GM19463 (cell line): ENCODE results near the gene DDX42.
A peak's percentile ranks its signal among the peaks of the same experiment; 100 is the strongest.
"Not testable (repeated sequence)": the region's sequence is repeated elsewhere in the genome, so short reads cannot be mapped to it uniquely, and the experiment has no call there.

Experiments used
- ATAC-seq: cut with Tn5 transposase; IDR thresholded peaks from one replicate; pipeline ENCODE4 v1.9.1; 2021; ENCODE audit warnings: mild to moderate bottlenecking, moderate library complexity; ENCODE audit not compliant: unreplicated experiment

Gene DDX42

DNA sequence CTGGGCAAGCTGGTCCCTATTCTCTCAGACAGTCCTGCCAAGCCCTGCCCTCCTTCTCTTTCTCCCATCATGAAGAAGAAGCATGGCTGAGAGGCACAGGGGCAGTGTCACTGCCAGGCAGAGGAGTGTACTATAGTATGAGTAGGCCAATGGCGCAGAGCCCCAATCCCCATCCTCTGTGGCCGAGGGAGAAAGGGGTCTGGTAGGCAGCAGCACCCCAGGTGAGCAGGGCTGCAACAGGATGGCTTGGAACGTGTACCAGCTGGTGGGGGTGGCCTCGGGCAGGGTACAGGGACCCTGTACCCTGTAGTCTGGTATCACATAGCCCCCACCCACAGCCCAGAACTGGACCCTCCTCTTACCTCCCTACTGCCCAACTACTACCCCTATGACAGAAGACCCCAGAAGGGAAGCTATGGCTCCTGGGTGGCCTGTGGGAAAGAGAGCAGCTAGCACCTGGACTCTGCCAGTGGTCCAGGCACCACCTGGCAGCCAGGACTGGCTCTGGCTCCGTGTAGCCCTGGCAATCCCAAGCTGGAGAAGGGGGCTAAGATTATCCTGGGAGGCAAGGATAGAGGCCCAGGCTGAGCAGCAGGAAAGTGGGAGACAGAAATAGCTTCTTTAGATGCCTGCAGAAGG is 64.1 kb downstream of the DDX42 start:
- no peak for ATAC-seq

DNA sequence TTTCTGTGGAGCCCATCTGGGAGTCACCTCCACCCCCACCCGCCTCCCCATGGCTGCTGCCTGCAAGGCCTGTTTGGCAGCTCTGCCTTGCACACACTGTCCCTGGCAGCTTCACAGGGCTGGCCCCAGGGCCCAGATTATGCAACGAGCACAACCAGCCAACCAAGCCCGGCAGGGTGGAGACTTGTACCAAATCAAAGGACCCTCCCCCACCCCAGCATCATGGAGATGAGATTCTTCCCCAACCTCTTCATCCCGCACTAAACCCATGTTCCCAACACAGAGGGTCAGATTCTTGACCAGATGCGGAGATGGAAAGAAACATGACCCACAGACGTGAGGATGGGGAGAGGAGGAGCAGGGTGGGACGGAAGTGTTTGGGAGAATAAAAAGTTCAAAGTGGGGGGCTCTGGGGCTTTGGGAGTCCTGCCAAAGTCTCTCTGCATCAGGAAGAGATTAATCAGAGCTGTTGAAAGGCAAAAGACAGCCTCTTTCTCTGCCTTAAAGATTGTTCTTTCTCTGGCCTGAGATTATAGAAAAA is 64.7 kb downstream of the DDX42 start:
- no peak for ATAC-seq

DNA sequence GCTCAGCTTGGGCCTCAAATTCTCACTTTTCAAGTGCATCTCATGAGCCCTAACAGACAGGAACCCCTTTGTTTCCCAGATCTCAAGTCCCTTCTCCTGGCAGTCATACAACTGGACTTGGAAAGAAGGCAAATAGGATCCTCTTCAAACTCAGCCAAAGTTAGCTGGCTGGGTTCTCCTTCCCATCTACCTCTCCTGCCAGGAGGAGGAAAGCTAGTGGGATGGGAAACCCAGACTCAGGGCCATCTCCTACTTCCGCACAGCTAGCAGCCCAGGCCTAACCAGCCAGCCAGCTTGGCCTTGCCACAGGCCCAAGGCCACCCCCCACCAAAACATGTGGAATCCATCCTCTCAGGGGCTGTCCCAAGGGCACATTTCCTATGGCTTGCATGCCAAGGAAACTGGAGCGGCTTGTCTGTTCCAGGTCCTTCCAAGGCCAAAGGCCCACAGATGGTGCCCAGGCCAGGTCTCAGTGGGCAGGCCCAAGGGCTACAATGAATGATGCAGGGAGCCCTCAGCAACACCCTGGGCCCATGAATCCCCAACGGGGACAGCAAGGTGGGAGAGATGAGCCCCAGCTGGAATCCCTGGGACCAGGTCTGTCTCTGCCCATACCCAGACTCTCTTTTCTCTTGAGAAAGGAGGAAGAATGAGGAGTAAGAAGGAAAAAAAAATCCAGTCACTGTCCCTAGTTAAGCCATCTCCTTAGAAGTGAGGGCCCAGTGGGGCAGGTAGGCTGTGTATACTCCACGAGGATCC is 66.8 kb downstream of the DDX42 start:
- ATAC-seq = no peak

DNA sequence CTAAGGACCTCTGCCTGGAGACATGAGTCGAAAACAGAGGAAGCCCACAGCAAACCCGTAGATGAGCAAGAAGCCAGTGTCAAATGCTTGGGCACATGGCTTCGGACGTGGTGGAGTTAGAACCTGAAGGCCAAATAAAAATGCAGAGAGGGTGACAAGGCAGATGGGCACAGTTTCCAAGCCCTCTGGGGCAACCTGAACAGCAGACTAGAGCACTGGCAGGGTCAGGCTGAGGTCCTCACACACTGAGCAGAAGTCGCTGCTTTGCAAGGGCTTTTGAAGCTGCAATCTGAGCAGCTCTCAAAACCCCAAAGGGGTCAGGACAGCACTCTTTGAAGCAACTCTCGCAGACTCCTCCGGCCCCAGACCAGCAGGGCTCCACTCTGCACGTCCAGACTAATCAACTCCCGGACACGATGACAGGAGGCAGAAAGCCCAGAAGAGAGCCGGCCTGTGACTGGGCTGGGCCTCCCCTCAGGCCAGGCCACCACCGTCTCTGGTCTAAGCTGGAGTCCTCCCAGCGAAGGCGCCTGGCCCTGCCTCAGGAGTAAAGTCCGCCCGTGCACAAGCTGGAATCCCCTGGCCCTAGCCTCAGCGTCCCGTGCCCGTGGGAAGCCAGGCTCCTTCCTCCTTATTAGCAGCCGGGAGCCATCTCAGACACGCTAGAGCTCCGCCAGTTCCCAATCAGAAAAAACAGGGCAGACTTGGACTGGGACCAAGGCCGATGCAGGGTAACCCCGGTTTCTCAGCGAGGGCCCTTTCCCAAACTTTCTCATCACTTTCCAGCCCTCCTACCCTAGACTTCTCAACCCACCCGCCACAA is 67.6 kb downstream of the DDX42 start:
- no peak for ATAC-seq

DNA sequence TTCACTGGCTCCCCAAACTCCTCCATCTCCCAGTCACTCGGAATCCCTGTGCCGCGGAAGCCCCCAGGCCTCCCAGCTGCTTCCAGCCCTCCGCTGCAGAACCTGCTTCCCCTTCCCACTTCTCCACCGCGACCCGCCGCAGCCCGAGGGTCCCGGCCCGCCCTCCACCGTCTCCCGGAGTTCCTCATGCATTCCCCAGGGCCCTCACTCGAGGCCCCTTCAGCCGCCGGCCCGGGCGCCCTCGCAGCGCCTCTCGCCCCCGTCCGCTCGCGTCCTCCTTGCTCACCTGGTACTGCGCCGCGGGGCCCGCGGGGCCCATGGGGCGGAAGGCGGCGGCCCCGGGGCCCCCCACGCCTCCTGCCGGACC is 68.2 kb downstream of the DDX42 start:
- peak; percentile 36 for ATAC-seq

DNA sequence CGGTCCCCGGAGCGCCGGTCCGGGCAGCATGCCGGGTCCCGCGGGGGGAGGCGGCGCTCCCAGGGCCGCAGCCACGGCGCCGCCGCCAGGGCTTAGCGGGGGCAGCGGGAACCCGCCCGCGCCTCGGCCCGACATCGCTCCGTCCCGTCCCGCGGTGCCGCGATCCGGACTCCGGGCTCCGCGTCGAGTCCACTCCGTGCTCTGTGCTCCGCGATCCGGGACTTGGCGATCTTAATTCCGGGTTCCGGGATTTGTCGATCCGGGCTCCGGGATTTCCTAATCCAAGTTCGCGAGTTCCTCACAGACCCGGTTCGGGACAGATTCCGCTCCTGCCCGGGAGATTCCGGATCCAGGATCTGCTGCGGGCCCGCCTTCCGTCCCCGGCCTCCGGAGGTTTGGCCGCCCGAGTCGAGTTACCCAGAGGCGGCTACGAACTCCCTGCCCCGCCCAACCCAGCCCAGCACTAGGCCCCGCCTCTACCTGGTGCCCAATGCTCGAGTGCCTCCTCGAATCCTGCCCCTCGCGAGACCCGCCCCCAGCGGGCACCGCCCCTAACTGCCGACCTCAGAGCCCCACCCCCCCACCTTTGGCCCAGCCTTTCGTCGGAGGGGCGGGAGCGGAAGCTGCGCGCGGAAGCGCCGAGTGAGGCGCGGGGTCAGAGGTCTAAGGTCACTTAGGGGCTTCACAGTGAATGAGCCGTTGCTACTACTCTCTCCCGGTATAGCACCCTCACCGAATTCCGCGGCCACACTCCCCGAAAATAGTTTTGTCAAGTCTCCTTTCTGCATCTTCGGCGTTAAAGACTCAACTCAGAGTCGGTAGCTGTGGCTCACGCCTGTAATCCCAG is 68.8 kb downstream of the DDX42 start, which contains the start of gene SMARCD2:
SMARCD2 (minus strand) TSS at position 146 of the 847 bp plus-strand sequence; CDS start at position 135, 11 bp downstream.
- peak; percentile 81 for ATAC-seq

DNA sequence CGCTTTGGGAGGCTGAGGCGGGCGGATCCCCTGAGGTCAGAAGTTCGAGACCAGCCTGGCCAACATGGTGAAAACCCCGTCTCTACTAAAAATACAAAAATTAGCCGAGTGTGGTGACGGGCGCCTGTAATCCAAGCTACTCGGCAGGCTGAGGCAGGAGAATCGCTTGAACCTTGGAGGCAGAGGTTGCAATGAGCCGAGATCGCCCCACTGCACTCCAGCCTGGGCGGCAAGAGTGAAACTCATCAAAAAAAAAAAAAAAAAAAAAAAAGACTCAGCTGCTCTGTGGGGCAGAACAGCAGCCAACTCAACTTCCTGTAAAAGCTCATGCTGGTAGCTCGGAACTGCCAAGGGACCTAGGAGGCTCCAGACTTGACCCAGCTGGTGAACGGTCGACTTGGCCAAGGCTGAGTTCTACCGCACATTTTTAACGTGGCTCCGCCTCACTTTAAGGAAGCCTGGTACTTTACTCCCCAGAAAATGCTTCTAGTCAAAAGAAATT is 69.5 kb downstream of the DDX42 start:
- not testable (repeated sequence) for ATAC-seq

DNA sequence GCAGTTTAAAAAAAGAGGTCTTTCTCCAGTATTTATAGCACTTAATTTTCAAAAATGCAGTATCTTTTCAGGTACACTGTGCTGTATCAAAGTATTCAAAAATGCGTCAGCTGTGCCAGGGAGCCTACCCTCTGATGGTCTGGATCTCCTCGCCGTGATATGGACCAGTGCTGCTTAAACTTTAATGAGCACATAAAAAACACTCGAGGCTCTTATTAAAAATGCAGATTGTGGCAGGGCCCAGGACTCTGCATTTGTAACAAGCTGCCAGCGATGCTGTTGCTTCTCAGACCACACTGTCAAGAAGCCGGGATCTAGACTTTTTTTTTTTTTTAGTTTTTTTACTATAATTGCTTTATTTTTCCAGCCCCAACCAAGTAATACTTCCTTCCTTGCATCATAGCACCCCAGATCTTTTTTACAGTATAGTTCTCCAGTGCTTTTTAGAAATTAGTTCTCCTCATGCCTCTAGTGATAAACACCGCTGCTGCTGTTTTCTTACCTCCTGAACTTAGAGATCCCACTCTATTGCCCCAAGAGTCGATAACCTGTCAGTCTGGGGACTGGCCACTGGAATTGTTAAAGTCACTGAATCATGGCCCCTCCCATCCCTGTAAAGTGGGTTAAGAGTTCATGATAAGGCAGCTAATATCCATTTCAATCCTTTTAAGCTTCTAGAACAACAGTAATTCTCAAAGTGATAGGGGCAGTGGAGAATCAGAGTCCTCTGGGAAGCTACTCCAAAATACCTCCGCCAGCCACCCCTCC is 70.1 kb downstream of the DDX42 start:
- no peak for ATAC-seq

DNA sequence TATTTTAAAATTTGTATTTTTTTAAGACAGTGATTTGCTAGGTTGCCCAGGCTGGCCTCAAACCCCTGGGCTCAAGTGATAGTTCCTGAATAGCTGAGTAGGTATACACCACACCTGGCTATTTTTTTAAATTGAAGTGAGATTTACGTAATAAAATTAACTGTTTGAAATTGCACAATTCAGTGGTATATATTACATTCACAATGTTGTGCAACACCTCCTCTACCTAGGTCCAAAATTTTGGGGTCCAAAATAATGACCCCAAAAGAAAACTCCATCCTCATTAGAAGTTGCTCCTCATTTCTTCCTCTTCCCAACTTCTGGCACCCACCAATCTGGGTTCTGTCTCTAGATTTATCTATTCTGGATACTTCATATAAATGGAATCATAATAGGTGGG is 71.5 kb downstream of the DDX42 start:
- no peak for ATAC-seq

DNA sequence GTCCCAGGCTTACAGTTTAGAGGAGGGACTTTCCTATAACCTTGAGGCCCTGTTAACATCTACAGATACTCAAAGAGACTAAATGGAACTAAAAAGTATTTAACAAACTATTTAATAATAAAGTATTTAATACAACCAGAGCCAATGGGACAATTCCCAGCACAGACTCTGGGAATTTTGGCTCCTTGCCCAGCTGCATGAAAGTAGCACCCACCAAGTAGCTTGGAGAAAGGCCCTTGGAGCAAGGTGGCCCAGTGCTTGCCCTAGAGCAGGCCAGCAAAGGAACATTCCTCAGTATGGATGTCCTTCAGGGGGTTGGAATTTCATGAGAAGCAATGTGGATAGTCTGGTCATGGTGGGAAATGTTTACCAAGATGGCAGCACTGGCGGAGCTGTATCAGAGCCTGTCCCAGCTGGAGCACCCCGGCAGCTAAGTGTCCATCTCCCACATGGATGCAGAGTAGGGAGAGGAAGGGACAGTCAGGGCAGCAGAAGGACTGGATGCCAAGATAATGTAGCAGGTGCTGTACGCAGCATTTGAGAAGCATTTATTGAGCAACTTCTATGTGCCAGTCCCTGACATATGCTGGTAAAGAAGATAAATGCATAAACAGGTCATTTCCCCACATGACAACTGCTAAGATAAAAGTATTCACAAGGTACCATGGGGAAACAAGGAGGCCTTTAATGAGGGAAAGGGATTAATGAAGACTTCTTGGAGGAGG is 73.7 kb downstream of the DDX42 start:
- no peak for ATAC-seq

DNA sequence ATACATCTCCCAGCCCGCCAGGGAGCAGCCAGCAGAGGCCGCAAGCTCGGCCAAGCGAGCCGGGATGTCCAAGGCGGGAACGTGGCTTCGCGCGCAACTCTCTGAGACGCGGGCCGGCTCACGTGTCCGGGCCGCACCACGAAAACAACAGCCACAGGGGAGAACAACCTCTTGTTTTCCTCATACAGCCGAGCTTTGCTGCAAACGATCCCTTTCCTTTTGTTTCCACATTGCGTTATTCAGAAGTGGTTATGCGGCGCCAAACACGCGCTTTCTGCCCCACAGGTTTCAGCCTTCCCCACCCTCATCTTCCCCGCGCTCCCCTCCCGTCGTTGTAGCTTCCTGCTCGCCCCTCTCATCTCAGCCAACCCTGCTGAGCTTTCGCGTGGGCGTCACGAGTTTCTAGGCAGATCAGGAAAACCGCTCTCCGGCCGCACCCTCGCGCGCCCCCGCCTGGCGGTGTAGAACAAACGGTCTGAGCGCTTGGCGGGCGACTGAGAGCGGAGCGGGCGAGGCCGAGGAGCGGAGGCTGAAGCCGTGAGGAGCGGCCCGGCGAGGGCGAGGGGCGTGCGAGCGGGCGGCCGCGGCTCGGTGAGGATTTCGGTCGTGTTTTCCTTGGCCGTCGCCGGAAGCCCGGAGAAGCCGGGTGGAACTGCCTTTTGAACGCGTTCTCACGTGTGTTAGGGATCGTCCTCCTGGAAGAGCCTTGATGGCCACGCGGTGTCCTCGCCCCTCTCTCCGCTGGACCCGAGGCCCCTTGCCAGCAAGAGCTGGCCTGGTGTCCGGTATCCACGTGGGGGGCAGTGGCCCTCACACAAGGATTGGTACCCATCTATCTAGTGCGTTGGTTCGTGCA is 75.1 kb downstream of the DDX42 start:
- peak; percentile 95 for ATAC-seq

DNA sequence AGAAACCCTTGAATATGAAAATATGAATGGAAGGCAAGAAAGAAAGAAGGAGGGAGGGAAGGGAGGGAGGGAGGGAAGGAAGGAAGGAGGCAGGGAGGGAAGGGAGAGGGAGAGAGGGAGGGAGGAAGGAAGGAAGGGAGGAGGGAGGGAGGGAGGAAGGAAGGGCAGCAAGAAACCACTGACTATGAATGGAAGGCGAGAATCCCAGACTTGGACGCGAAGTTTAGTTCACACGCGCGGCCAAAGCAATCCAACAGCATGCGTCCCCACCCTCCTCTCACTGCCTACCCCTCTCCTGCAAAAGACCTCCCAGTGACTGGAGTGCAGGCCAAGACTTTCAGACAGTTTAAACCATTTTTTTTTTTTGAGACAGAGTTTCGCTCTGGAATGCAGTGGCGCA is 76.4 kb downstream of the DDX42 start:
- no peak for ATAC-seq

DNA sequence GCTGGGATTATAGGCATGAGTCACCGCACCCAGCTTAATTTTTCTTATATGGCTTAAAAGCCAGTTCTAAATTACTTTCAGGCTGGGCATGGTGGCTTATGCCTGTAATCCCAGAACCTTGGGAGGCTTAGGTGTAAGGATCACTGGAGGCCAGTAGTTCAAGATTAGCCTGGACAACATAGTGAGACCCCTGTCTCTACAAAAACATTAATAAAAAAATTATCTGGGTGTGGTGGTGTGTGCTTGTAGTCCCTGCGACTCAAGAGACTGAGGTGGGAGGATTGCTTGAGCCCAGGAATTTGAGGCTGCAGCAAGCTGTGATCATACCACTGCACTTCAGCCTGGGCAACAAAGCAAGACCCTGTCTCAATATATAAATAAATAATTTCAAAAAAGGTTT is 79.3 kb downstream of the DDX42 start:
- ATAC-seq = no peak

DNA sequence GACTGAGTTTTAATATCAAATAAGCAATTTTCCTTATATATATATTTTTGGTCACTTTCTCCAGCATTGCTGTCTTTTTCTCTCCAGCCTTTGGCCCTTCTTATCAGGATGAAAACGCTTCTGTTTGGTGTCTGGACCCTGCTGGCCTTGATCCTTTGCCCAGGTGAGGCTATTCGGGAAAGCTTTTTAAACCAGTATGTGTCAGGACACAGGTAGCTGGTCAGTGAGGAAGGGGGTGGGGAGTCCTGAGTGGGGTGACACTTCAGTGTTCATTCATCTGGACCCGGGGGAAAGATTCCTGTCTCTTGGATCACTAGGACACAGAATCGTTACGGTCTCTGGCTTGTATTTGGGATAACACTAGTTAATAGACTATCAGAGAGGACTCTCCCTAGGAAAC is 80.7 kb downstream of the DDX42 start:
- no peak for ATAC-seq

DNA sequence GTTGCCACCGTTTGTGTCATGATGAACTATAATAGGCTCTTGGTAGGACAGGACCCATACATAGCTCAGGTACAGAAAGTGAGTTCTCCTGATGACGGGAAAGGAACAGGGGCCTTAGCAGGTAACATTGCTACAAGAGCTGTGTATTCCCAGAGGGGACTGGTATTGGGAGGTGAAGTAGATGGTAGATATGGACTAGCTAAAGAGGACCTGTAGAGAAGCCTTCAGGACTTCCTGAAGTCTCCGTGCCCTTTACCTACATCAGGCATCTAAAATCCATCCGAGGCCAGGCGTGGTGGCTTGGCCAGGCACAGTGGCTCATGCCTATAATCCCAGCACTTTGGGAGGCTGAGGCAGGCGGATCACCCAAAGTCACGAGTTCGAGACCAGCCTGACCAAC is 81.2 kb downstream of the DDX42 start:
- no peak for ATAC-seq

DNA sequence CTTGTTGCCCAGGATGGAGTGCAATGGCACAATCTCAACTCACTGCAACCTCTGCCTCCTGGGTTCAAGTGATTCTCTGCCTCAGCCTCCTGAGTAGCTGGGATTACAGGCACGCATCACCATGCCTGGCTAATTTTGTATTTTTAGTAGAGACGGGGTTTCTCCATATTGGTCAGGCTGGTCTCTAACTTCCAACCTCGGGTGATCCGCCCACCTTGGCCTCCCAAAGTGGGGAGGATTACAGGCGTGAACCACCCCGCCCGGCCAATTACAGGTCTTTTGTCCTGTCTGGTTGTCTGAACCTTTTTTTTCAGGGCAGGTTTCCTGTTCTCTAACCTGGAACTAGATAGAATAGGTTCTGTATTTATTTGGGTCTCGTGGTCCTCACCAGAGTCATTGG is 82.5 kb downstream of the DDX42 start:
- not testable (repeated sequence) for ATAC-seq

DNA sequence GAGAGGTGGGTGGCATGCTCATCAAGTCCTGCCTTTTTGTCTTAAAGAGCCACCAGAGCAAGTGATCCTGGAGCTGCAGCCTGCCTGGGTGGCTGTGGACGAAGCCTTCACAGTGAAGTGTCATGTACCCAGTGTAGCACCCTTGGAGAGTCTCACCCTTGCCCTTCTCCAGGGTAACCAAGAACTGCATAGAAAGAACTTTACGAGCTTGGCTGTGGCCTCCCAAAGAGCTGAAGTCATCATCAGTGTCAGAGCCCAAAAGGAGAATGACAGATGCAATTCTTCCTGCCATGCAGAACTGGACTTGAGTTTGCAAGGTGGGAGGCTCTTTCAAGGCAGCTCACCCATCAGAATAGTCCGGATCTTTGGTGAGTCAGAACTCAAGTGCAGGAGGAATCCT is 85.3 kb downstream of the DDX42 start:
- no peak for ATAC-seq

DNA sequence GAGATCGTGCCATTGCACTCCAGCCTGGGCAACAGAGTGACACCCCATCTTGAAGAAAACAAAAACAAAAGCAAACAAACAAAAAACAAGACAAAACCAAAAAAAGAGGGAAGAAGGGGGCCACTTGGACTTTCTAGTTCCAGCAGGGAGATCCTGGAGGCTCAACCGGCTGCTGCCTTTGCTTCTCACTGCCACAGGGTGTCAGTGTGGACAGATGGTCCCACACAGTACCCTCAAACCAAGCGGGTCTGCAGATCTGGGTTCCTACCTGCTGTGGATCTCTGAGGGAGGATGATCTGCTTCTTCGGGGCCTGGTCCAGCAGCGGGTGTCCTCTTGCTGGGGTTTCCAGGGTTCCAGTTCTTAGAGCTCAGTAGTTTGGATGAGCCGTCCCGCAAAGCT is 92.7 kb downstream of the DDX42 start:
- ATAC-seq = not testable (repeated sequence)
